ENCODE measurements around the gene FGA.

DNA sequence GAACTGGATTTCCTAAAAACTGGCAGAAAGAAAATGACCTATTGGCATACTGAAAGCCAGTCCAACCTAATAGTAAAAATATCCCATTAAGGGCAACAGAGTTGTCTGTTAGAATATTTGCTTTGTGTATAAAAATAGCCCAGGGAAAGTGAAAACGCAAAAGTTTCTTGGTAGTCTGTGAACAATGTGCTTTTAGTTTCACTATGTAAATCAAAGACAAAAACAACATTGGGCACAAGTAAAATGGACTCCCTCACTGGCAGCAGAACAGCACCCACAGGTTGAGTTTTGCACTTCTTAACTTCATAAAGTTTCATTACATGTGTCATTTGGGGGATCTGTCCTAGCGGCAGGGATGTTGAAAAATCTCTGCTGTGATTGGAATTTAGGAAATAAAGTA, 26.2 kb upstream of the FGA start:
- TF ChIP-seq MAX (IDR thresholded peaks at IDR 0.05; ENCODE audit: low read depth) (no peak), CHD2 (IDR thresholded peaks at IDR 0.05; ENCODE audit: low read length, partially characterized antibody) (no peak), EP300 (IDR thresholded peaks at IDR 0.05; ENCODE audit: borderline replicate concordance in 1 of 2, low read depth in 1 of 2, low read length in 1 of 2) (no peak), EZH2phosphoT487 (IDR thresholded peaks at IDR 0.05; ENCODE audit: borderline replicate concordance, low read depth) (no peak), RAD21 (IDR thresholded peaks at IDR 0.05; ENCODE audit: low read length) (no peak), GATA2 (CRISPR knock-in tag; IDR thresholded peaks at IDR 0.05) (no peak), RFX5 (IDR thresholded peaks at IDR 0.05; ENCODE audit: low read length) (no peak), POLR2AphosphoS5 (IDR thresholded peaks at IDR 0.05; ENCODE audit: low read depth, low read length) (no peak)
- TF ChIP-seq, protein P1, sequence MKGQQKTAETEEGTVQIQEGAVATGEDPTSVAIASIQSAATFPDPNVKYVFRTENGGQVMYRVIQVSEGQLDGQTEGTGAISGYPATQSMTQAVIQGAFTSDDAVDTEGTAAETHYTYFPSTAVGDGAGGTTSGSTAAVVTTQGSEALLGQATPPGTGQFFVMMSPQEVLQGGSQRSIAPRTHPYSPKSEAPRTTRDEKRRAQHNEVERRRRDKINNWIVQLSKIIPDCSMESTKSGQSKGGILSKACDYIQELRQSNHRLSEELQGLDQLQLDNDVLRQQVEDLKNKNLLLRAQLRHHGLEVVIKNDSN (IDR thresholded peaks at IDR 0.05; ENCODE audit: borderline replicate concordance, low read depth), result no peak
- TF ChIP-seq, protein P2, sequence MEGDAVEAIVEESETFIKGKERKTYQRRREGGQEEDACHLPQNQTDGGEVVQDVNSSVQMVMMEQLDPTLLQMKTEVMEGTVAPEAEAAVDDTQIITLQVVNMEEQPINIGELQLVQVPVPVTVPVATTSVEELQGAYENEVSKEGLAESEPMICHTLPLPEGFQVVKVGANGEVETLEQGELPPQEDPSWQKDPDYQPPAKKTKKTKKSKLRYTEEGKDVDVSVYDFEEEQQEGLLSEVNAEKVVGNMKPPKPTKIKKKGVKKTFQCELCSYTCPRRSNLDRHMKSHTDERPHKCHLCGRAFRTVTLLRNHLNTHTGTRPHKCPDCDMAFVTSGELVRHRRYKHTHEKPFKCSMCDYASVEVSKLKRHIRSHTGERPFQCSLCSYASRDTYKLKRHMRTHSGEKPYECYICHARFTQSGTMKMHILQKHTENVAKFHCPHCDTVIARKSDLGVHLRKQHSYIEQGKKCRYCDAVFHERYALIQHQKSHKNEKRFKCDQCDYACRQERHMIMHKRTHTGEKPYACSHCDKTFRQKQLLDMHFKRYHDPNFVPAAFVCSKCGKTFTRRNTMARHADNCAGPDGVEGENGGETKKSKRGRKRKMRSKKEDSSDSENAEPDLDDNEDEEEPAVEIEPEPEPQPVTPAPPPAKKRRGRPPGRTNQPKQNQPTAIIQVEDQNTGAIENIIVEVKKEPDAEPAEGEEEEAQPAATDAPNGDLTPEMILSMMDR (IDR thresholded peaks at IDR 0.05), result no peak
